Glutamatergic neuron (in vitro differentiated cells): ENCODE measurements around the gene GARNL3. TPM values are rescaled to one million over a fixed set of nuclear protein-coding genes. Genes with fewer than 3 reads are reported as not detected.
A peak's percentile ranks its signal among the peaks of the same experiment; 100 is the strongest.

Experiments
- DNase-seq: peaks from one replicate; pipeline ENCODE4 v3.0.0; 2022
- H3K27ac Mint-ChIP-seq: one replicate; pipeline ENCODE4 v1.8.0; 2020; ENCODE audit warnings: mild to moderate bottlenecking, mixed read lengths, inconsistent platforms; ENCODE audit not compliant: unreplicated experiment
- H3K27me3 Mint-ChIP-seq: one replicate; pipeline ENCODE4 v1.8.0; 2020; ENCODE audit warnings: mild to moderate bottlenecking, moderate library complexity, mixed read lengths, inconsistent platforms; ENCODE audit not compliant: unreplicated experiment
- H3K36me3 Mint-ChIP-seq: one replicate; pipeline ENCODE4 v1.8.0; 2020; ENCODE audit warnings: mild to moderate bottlenecking, mixed read lengths, inconsistent platforms; ENCODE audit not compliant: unreplicated experiment
- H3K4me1 Mint-ChIP-seq: one replicate; pipeline ENCODE4 v1.8.0; 2020; ENCODE audit warnings: mild to moderate bottlenecking, low read depth, mixed read lengths, inconsistent platforms; ENCODE audit not compliant: unreplicated experiment
- H3K4me3 Mint-ChIP-seq: one replicate; pipeline ENCODE4 v1.8.0; 2020; ENCODE audit warnings: mild to moderate bottlenecking, mixed read lengths, inconsistent platforms; ENCODE audit not compliant: unreplicated experiment
- H3K9me3 Mint-ChIP-seq: one replicate; pipeline ENCODE4 v1.8.0; 2020; ENCODE audit warnings: mild to moderate bottlenecking, moderate library complexity, mixed read lengths, inconsistent platforms; ENCODE audit not compliant: unreplicated experiment
- total RNA-seq: library from RNA; stranded (reverse); fragmentation: NEBNext Ultra II Directional; extraction: Animal tissue kit (Norgen Biotek cat#: 25700); gene quantifications from one replicate; pipeline ENCODE4 v1.2.1, GENCODE V29; 2021; ENCODE audit not compliant: unreplicated experiment
- TF ChIP-seq, protein P1 (sequence below): fragments of 200-600 bp; sonication (generic); IDR thresholded peaks from one replicate; pipeline ENCODE4 v1.5.0; 2021; ENCODE audit not compliant: partially characterized antibody, unreplicated experiment

GARNL3 gene
- total RNA-seq, 1 donor from 2014 or later, result 14.7 TPM

DNA sequence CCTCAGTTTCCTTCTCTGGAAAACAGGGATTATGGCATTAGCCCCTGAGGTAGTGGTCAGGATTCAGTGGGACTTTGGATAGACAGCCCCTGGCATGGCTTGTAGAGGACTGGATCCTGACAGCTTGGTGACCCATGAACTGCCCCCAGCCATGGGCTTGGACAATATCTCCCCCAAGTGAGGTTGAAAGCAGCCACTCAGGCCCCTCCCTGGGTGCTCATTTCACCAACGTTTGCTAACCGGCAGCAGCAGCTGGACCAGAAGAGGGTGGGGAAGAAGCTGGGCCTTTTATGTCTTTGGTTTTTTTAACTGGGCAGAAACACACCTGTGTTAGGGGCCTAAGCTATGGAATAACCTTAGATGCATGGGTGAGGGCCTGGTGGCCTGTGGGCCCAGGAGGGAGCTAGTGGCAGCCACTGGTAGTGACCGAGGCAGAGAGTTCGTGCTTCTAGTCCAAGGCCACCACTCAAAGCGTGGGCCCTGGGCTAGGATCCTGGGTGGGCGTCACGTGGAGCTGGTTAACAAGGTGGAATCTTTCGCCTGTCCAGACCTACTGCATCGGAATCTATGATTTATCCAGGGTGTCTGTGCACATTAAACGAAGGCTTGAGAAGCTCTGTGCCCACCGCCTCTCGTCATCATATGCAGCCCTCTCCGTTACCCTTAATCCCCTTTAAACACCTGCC, 134.3 kb downstream of the GARNL3 start:
- no peak for DNase-seq
- Mint-ChIP-seq H3K4me3 (peak overlapping the region; percentile 88), H3K36me3 (no peaks in the 10 kb centered on the region), H3K27me3 (peaks cover 6% of the 10 kb centered on the region), H3K4me1 (peaks cover 2% of the 10 kb centered on the region), H3K27ac (no peak overlapping the region), H3K9me3 (peaks cover 2% of the 10 kb centered on the region)
- TF ChIP-seq, protein P1, sequence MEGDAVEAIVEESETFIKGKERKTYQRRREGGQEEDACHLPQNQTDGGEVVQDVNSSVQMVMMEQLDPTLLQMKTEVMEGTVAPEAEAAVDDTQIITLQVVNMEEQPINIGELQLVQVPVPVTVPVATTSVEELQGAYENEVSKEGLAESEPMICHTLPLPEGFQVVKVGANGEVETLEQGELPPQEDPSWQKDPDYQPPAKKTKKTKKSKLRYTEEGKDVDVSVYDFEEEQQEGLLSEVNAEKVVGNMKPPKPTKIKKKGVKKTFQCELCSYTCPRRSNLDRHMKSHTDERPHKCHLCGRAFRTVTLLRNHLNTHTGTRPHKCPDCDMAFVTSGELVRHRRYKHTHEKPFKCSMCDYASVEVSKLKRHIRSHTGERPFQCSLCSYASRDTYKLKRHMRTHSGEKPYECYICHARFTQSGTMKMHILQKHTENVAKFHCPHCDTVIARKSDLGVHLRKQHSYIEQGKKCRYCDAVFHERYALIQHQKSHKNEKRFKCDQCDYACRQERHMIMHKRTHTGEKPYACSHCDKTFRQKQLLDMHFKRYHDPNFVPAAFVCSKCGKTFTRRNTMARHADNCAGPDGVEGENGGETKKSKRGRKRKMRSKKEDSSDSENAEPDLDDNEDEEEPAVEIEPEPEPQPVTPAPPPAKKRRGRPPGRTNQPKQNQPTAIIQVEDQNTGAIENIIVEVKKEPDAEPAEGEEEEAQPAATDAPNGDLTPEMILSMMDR, result no peak

DNA sequence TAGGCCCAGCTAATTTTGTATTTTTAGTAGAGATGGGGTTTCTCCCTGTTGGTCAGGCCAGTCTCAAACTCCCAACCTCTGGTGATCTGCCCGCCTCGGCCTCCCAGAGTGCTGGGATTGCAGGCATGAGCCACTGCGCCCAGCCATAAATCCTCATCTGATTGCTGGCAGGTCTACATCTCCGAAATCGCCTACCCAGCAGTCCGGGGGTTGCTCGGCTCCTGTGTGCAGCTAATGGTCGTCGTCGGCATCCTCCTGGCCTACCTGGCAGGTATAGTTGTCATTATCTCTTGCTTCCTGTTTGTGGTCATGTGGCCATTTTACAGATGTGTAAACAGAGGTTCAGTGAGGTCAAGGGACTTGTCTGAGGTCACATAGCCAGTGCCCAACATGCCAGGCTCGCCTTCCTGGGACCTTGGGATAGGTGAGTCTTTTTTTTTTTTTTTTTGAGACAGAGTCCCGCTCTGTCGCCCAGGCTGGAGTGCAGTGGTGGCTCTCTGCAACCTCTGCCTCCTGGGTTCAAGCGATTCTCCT, 135.2 kb downstream of the GARNL3 start:
- H3K9me3 Mint-ChIP-seq, result peaks cover 2% of the 10 kb centered on the region
- DNase-seq, result no peak
- H3K36me3 Mint-ChIP-seq, result no peaks in the 10 kb centered on the region
- no peak overlapping the region for H3K4me3 Mint-ChIP-seq
- no peak overlapping the region for H3K27ac Mint-ChIP-seq
- TF ChIP-seq, protein P1, result no peak
- peaks cover 6% of the 10 kb centered on the region for H3K27me3 Mint-ChIP-seq
- peaks cover 2% of the 10 kb centered on the region for H3K4me1 Mint-ChIP-seq

DNA sequence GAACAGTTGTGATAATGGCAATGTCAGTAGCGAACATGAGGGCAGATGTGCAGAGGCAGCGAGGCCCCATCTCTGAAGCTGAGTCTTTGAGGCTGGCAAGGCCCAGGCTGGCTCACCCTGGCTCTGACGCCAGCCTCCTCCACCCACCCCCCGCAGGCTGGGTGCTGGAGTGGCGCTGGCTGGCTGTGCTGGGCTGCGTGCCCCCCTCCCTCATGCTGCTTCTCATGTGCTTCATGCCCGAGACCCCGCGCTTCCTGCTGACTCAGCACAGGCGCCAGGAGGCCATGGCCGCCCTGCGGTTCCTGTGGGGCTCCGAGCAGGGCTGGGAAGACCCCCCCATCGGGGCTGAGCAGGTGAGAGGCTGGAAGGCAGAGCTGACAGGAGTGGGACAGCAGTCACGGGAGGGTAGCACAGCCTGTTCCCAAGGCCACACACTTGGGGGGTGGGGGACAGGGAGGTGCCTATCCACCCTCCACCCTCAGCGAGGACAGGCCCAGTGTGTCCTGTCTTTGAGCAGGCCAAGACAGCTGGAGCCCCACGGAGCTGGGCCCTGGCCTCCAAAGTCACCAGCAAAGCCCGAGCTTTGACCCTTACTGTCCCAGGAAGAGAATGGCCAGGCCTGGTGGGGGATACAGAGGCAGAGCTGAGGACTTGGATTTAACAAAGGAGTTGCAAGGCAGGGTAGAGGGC, 138.0 kb downstream of the GARNL3 start:
- H3K4me3 Mint-ChIP-seq, result no peak overlapping the region
- peaks cover 14% of the 10 kb centered on the region for H3K4me1 Mint-ChIP-seq
- DNase-seq, result no peak
- no peaks in the 10 kb centered on the region for H3K36me3 Mint-ChIP-seq
- TF ChIP-seq, protein P1, result no peak
- H3K27me3 Mint-ChIP-seq, result peaks cover 12% of the 10 kb centered on the region
- peaks cover 3% of the 10 kb centered on the region for H3K9me3 Mint-ChIP-seq
- H3K27ac Mint-ChIP-seq, result no peak overlapping the region

DNA sequence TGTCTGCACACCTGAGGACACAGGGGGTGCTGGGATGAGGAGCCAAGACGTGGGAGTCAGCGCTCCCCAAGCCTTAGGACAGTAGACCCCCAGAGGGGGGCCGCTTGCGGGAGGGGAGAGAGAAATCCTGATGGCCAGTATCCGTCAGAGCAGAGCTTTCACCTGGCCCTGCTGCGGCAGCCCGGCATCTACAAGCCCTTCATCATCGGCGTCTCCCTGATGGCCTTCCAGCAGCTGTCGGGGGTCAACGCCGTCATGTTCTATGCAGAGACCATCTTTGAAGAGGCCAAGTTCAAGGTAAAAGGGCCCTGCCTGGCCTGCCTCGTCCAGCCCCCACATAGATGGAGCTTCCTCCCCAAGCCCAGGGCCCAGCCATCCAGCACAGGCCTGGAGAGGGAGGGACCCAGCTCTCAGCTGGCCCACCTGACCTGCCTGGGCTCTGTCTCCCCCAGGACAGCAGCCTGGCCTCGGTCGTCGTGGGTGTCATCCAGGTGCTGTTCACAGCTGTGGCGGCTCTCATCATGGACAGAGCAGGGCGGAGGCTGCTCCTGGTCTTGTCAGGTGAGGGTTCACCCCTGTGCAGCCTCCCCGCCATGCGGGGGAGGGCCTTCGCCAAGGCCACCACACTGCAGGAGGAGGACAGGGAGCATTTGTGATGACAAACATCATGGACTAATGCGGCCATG, 139.1 kb downstream of the GARNL3 start:
- H3K27ac Mint-ChIP-seq, result no peak overlapping the region
- peaks cover 9% of the 10 kb centered on the region for H3K27me3 Mint-ChIP-seq
- H3K4me1 Mint-ChIP-seq, result peaks cover 14% of the 10 kb centered on the region
- peaks cover 3% of the 10 kb centered on the region for H3K9me3 Mint-ChIP-seq
- DNase-seq, result no peak
- TF ChIP-seq, protein P1, result no peak
- H3K4me3 Mint-ChIP-seq, result no peak overlapping the region
- no peaks in the 10 kb centered on the region for H3K36me3 Mint-ChIP-seq
